GM18907 (cell line): ENCODE measurements around the gene IDI2.
"Not testable (repeated sequence)": the region's sequence is repeated elsewhere in the genome, so short reads cannot be mapped to it uniquely, and the experiment has no call there.

ENCODE experiments used
- ATAC-seq: cut with Tn5 transposase; IDR thresholded peaks from one replicate; pipeline ENCODE4 v1.9.1; 2021; ENCODE audit warnings: mild to moderate bottlenecking, moderate library complexity; ENCODE audit not compliant: unreplicated experiment

IDI2 gene

DNA sequence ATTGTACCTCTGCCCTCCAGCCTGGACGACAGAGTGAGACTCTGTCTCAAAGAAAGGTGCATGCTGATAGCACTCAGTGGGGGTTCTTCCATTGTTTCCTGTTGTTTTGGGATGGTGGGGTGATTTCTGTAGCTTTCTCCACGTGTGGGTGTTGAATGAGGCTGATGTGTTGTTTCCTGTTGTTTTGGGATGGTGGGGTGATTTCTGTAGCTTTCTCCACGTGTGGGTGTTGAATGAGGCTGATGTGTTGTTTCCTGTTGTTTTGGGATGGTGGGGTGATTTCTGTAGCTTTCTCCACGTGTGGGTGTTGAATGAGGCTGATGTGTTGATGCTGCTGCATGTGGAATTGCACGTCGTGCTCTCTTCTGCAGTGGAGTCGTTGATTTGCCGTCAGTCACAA lies 15.7 kb downstream of the IDI2 start:
- ATAC-seq, result not testable (repeated sequence)

DNA sequence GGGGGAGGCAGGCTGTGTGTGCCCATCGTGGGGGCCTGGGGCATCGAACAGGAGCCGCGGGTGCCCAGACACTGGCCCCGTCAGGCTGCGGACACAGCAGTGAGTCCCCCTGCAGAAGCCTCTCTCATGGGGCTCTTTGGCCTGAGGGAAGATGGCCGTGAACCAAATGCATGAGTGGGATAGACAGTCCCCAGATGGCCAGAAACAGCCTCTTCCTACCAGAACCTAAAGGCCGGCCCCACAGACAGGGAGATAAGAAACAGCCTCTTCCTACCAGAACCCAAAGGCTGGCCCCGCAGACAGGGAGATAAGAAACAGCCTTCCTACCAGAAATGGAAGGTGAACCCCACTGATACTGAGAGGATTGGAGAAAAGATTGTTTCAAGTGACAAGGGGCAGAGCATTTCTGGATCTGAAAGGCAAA lies 16.6 kb downstream of the IDI2 start:
- ATAC-seq, result no peak

DNA sequence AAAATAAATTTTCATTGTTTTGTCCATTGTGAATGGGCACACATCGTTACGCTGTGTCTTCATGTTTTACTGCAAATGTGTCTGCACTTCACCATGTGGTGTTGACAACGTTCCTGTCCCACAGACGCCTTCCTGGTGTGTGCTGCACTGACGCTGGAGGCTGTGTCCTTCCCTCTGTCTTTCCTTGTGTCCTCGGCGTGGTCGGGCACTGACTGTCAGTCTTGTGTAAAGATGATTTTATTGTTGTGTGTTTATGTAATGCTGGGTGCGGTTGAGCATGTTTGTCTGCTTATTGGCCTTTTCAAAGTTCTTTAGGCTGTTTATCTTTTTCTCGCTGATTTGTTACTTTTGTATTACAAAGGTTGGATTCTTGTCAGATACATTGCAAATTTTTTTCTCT lies 18.1 kb downstream of the IDI2 start:
- no peak for ATAC-seq

DNA sequence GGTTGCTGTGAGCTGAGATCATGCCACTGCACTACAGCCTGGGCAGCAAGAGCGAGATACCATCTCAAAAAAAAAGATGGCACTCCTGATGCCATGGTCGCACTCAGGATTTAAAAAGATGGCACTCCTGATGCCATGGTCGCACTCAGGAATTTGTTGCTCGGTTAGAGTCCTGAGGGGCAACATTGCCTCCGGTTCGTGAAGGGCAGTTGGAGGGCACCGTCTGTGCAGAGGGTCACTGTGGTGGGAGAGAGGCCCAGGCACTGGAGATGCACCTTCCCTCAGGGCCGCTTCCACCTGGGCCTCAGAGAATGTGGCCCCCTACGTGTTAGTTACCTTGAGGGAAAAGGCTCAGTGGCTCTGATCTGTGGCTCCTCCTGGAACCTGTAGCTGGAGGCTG lies 19.1 kb downstream of the IDI2 start:
- ATAC-seq, result no peak

DNA sequence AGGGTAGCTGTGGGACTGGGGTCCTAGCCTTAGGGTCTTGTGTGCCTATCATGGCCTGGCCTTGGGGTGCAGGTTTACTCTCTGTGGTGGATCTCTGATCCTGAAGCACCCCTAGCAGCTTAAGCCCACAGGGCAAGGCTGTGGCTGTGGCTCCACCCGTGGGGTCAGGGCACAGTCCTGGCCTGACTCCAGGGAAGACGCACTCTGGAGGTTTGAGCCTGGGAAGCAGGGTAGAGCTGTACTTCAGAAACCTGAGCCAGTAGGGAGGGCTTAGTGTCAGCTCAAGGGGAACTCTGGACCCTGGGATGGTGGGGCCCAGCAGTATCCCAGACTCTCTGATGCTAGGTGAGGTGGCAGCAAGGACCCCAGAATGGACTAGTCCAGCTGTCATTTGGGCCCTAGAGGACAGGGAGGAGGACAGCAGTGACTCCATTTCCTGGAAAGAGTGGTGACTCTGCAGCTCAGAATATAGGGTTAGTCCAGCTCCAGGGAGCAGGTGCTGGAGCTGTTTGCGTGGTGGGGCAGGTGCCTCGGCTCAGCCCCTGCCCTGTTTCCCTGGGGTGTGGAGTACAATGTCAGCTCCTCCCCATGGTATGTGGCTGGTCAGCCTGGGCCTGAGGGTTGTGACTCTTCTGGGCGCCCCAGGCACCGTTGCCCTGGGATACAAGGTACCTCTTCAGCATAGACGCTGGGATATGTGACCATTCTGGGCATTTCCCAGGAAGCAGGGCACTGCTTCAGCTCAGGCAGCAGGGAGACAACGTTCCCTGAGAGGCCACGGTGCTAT lies 21.6 kb downstream of the IDI2 start:
- no peak for ATAC-seq

DNA sequence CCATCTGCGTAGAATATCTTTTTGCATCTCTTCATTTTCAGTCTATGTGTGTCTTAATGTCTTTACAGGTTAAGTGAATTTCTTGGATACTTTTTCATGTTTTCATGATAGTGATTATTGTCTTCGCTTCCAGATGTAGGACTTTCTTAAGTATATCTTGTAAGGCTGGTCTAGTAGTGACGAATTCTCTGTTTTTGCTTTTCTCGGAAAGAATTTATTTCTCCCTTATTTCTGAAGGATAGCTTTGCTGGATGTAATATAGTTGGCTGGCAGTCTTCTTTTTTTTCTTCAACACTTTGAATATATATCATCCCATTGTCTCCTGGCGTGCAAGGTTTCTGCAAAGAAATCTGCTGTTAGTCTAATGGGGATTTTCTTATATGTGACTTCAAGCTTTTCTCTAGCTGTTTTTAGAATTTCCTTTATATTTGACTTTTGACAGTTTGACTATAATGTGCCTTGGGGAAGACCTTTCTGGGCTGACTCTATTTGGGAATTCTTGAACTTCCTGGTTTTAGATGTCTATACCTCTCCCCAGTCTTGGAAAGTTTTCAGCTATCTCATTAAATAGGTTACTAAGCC lies 23.1 kb downstream of the IDI2 start:
- no peak for ATAC-seq

DNA sequence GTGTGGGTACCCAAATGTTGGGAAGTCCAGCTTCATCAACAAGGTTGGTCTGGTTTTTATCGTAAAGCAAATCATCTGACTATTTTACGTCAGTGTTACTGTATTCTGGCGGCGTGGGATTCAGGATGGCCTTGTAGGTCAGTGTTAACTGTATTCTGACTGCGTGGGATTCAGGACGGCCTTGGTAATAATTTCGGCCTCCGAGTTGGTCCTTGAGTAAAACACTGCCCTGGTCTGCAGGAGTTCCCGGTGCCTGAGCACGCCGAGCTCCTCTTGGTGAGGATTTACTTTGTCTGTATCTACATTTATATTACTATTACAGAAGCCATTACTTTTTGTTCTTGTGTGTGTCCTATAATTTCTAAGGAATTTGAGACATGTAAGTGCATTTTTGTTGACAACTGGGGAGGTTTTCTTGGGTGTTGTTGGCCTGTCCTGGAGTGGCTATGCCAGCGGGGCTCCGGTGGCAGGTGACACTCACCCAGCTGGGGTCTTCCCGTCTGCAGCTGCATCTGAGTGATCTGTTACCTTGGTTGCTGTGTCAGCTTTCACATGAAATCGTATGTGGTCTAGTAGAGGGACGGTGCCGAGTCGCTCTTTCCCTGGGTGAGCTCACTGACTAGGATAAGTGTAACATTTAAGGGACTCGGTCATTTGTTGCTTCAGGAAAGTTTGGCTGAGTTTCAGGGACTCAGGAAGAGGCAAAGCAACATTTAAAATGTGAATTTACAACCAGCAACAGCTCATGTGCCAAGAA lies 28.2 kb downstream of the IDI2 start:
- no peak for ATAC-seq

DNA sequence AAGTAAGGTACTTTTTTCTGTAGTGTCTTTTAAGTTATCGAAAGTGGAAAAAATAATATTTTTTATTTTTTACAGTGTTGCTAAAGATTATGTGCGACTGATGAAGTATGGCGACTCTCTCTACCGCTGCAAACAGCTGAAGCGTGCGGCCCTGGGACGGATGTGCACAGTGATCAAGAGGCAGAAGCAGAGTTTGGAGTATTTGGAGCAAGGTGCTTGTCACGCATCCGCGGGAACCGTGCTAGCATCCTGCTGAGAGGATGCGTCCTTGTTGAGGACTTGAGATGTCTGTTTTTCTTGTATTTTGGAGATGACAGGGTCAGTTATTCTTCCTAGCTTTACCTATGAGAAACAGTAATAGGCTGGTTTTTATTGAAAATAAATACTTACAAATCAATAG lies 29.6 kb downstream of the IDI2 start:
- no peak for ATAC-seq

DNA sequence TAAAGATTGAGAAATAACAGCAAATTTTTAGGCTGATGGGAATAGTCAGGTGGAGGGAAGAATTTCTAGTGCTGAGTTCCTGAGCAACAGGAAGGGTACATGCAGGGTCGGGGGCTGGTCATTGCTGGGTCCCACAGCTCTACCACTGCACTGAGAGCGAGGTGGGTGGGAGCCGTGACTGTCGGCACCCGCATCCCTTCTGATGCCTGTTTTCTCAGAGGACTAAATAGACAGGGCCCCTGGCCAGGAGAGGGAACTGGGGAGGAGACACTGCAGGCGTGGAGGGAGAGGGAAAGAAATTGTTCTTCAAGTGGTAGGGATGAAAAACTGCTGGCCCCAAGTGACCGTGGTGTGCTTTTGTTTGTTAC lies 30.1 kb downstream of the IDI2 start:
- ATAC-seq, result no peak

DNA sequence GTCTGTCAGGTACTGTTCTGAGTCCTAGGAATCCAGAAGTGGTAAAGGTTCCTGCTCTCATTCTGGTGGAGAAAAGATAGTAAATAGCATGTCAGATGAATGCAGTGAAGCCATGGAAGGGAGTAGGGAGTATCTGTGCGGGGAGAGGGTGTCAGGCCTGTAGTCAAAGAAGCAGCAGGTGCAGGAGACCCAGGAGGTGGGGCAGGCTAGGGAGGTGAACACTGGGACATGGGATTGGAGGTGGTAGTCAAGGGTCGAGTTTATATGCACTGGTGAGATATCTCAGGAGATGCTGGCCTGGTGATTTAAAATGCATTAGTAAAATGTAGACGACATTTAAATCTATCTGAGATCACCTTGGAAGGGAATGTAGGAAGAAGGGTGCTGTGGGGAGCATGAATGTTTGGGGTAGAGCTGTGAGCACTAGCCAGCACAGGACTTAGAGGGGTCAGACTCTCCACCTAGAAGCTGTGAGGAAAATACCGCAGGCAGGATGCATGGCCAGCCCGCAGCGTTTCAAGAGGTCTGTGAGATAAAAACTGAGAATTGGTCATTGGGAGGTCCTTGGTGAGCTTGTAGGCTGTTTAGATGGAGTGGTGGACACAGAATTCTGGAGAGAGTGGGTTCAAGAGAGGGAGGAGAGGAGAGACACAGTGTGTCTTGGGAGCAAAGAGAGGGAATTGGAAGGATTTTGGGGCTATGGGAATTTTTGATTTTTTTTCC lies 30.7 kb downstream of the IDI2 start:
- ATAC-seq, result no peak

DNA sequence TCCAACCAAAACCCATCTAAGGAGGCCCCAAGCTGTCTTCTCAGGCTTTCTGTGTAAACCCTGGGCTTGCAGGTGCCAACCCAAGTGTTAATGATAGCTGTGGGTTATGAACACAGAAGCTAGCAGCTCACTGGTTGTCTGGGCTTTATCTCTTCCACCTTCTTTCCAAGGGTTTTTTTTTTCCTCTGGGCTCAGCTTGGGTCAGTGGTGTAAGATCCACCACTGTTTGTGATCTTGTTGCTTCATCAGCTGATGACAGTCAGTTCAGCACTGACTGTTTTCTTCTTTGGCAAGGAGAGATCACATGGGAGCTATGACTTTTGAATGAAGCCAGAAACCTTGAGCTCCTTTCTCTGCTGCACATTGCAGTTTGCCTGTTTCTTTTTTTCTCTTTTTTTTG lies 32.8 kb downstream of the IDI2 start:
- ATAC-seq, result peak; percentile 6

DNA sequence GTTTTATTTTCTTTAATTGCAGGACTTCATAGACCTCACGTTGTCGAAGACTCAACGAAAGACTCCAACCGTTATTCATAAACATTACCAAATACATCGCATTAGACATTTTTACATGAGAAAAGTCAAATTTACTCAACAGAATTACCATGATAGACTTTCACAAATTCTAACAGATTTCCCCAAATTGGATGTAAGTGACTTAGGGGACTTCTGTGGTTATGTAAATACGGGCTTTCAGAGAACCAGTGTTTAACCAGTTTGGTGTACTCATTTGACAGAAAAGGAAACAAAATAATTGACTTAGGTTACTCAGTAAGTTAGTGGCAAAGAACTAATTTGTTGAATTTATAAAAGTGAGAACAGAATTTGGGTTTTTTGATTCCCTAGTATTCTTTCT lies 33.2 kb downstream of the IDI2 start:
- peak; percentile 39 for ATAC-seq

DNA sequence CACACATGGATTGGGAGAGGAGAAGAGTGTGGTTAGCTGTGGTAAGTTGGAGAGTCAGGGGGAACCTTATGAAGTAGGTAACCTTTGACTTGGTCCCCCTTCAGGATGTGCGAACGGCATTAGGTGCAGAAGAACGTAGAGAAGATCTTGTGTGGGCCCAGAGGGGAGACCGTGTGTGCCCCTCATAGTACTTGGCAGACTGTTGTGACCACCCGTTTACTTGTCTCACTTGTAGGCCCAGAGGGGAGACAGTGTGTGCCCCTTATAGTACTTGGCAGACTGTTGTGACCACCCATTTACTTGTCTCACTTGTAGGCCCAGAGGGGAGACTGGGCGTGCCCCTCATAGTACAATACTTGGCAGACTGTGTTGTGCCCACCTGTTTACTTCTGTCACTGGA lies 34.9 kb downstream of the IDI2 start:
- ATAC-seq, result no peak

DNA sequence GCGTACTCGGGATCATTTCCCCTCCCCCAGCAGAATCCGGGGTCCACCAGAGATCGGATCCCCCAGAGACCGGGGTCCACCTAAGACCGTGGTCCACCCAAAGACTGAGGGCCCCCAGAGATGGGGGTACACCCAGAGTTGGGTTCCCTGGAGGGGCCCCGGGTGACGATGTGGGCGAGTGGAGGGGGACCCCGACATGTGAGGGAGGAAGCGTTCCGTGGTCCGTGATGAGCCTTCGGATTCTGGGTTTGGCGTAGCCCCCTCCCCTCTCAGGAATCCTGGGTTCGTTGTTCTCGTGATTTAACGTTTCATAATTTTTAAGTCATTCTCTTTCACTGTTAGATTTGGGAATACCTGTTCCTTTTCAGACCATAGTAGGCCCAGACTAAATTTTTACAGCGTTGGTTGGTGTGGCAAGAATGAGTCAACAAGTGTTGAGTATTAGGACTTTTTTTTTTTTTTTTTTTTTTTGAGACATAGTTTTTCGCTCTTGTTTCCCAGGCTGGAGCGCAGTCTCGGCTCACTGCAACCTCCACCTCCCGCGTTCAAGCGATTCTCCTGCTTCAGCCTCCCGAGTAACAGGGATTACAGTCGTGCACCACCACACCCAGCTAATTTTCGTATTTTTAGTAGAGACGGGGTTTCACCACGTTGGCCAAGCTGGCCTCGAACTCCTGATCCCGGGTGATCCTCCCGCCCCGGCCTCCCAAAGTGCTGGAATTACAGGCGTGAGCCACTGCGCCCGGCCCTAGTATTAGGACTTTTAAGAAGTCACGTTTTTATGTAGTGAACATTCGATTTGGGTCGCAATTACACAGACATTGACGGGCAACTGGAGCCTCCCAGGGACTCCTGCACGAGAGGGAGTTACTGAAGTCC lies 36.8 kb downstream of the IDI2 start:
- no peak for ATAC-seq

DNA sequence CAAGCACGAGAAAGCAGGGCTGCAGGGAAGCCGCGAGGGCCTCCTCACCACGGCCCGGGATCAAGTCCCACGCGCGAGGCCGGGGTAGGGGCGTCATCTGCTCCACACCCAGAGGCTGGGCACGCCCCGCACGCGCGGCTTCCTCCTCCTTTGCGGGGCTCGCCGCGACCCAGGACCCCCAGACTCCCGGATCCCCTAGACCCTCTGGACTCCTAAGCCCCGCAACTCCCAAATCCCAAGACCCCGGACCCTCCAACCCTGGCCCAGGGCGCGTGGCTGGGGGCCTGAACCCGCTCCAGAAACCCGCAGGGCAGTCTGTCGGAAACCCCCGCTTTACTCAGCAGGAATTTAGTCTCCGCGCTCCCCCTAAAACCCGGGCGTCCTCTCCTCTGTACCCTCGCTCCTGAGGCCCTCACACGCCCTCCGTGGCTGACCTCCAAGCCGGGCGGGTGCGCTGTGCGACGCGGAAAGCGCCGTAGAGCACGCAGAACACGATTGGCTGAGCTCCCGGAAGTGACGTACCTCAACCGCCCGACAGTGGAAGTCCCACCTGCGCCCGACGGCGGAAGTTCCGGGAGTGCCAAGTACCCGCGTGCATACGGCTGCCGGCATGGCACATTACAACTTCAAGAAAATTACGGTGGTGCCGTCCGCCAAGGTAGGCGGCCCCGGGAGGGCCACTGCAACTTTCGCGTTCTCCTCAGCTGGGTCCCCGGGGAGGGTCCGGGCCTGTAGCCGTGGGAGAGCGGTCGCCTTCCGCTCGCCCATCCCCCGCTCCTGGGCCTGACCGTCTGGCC lies 37.6 kb downstream of the IDI2 start, which contains the start of gene GTPBP4:
GTPBP4 (plus strand) TSS at position 565 of the 797 bp plus-strand sequence; CDS start at position 611, 46 bp downstream.
- ATAC-seq, result peak; percentile 94

DNA sequence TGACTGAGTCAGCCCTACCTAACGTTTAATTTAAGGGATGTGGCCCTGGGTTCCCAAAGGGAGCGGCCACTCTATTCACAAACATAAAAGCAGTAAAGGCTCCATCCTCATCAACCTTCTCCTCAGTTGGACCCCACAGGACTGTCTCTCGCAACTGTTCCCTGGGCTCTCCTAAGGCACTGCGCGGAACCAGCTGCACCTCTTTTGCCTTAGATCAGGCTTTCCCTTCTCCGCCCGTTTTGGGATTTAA lies 38.1 kb downstream of the IDI2 start:
- no peak for ATAC-seq

DNA sequence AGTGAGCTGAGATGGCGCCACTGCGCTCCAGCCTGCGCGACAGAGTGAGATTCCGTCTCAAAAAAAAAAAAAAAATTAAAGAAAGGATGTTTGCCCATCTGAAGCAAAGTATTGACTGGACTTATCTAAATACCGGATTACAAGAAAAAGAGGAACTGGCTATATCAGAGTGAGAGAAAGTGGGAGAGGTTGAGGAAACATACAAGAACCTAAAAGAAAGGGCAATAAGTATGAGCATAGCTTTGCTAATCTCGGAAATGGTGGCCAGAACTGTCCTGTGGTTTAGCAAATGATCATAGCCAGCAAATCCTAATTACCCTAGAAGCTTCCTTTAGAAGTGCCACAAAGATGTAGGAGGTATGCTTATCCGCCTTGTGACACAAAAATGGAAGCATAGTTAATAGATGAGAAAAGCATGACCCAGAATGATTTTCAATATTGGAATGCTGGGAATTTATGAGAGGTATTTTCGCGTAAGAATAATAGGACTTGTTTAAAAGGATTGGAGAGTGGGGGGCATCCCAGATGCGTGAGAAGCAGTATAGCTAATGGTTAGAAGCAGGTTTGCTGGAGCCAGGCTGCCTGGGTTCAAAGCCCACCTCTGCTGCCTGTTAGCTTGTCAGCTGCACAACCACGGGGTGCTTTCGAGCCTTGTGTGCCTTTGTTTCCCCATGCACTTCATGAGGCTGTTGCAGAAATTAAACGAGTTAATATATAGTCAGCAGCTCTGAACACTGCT lies 38.6 kb downstream of the IDI2 start:
- ATAC-seq, result no peak

DNA sequence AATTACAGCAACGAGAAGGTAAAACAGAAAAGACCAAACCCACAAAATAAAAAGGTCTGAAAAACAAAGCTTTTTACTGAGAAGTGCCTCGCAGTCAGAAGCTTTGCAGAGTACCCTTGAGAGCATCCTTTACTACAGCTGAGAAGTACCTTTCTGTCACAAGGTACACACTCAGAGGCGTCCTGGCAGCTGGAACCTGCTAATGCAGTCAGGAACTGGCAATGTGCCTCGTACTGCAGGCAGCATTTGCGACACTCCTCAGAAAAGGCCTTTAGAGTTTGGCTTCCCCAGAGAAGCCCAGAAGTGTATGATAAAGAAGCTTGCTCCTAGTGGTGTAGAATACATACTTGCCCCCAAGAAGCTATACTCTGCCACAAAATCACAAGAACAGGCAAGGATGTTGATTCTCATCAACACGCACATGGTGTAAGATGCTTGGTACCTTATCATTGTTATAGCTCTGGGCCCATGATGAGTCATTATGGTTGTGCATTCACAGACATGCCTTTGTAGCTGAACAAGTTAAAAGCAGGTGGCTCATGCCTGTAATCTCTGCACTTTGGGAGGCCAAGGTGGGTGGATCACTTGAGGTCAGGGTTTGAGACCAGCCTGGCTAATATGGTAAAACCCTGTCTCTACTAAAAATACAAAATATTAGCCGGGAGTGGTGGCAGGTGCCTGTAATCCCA lies 39.4 kb downstream of the IDI2 start:
- ATAC-seq, result no peak

DNA sequence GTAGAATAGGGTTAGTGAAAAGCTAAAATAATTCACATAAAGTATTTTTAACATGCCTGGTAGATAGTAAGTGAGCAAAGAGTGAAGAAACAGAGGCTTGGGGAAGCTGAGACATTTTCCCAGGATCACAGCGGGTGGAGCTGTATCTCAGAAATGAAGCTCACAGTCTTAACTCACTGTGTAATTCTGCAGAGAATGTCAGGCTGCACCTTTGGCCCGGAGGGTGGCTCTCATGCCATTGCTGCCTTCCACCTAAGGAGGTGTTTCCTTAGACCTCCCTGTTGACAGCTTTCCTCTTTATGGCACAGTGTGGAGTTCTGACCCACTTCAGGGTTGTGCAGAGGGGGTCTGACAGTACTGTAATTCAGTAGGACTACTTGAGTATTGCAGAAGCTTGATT lies 40.3 kb downstream of the IDI2 start:
- no peak for ATAC-seq
